HG02973 (cell line): Measurements from ENCODE around the gene FUBP1.
"Not testable (repeated sequence)": the region's sequence is repeated elsewhere in the genome, so short reads cannot be mapped to it uniquely, and the experiment has no call there.

Experiments used
- ATAC-seq: cut with Tn5 transposase; IDR thresholded peaks from one replicate; pipeline ENCODE4 v1.9.1; 2021; ENCODE audit warnings: moderate library complexity; ENCODE audit not compliant: unreplicated experiment

Gene FUBP1

GRCh38 chr1:77948841-77949424 lies 29.9 kb downstream of the FUBP1 start:
- ATAC-seq, result no peak

- no peak for ATAC-seq
These were observed 33.5 kb downstream of the FUBP1 start for GRCh38 chr1:77945345-77945744.

GRCh38 chr1:77942400-77943140 lies 36.3 kb downstream of the FUBP1 start:
- no peak for ATAC-seq

- ATAC-seq, result no peak
These were observed 37.8 kb downstream of the FUBP1 start for GRCh38 chr1:77940921-77941570.

- no peak for ATAC-seq
These were observed 40.2 kb downstream of the FUBP1 start for GRCh38 chr1:77938651-77939050.

- ATAC-seq, result no peak
These were observed 49.1 kb downstream of the FUBP1 start for GRCh38 chr1:77929806-77930205.

- no peak for ATAC-seq
These were observed 51.5 kb downstream of the FUBP1 start for GRCh38 chr1:77927414-77927813.

- ATAC-seq, result no peak
These were observed 52.1 kb downstream of the FUBP1 start for GRCh38 chr1:77926561-77927357.

GRCh38 chr1:77925956-77926355 lies 52.9 kb downstream of the FUBP1 start:
- ATAC-seq, result no peak

- no peak for ATAC-seq
These were observed 53.4 kb downstream of the FUBP1 start for GRCh38 chr1:77925518-77925917.

- not testable (repeated sequence) for ATAC-seq
These were observed 60.0 kb downstream of the FUBP1 start for GRCh38 chr1:77918918-77919317.

GRCh38 chr1:77910116-77910515 lies 68.8 kb downstream of the FUBP1 start:
- ATAC-seq, result no peak

- no peak for ATAC-seq
These were observed 72.2 kb downstream of the FUBP1 start for GRCh38 chr1:77906624-77907023.

- ATAC-seq, result no peak
These were observed 72.8 kb downstream of the FUBP1 start for GRCh38 chr1:77906019-77906545.

- ATAC-seq, result no peak
These were observed 73.3 kb downstream of the FUBP1 start for GRCh38 chr1:77905603-77906002.

GRCh38 chr1:77900687-77901293 lies 78.1 kb downstream of the FUBP1 start:
- peak; percentile 51 for ATAC-seq

GRCh38 chr1:77899647-77900320 lies 79.1 kb downstream of the FUBP1 start:
- ATAC-seq, result no peak
